Liver (tissue), 9 donors: ENCODE results near the gene SLC30A1. TPM values are rescaled to one million over a fixed set of nuclear protein-coding genes. Genes with fewer than 3 reads are reported as not detected.
A peak's percentile ranks its signal among the peaks of the same experiment; 100 is the strongest.

Experiments
- DNase-seq: peaks from one replicate; pipeline ENCODE4 v3.0.0-alpha.2; 2017; ENCODE audit warnings: low spot score
- H3K27ac ChIP-seq, 2 donors: one replicate each; pipeline ENCODE4 v1.7.0; 2013; ENCODE audit warnings: inconsistent platforms in 2 of 2, low read length in 2 of 2, control low read depth in 1 of 2, low read depth in 1 of 2, mild to moderate bottlenecking in 1 of 2
- H3K27me3 ChIP-seq, 4 donors: one replicate each; pipeline versions ENCODE4 v1.6.1 to v1.7.0; 2013; ENCODE audit warnings: low read length in 3 of 4, inconsistent platforms in 1 of 4, mild to moderate bottlenecking in 1 of 4, moderate library complexity in 1 of 4; ENCODE audit not compliant: control insufficient read depth in 4 of 4, insufficient read depth in 4 of 4
- H3K36me3 ChIP-seq, 4 donors: one replicate each; pipeline versions ENCODE4 v1.6.1 to v1.7.0; 2013; ENCODE audit warnings: low read length in 3 of 4, mild to moderate bottlenecking in 3 of 4, low read depth in 1 of 4, moderate library complexity in 1 of 4; ENCODE audit not compliant: control insufficient read depth in 4 of 4, insufficient read depth in 3 of 4
- H3K4me1 ChIP-seq, 4 donors: one replicate each; pipeline versions ENCODE4 v1.6.1 to v1.7.0; 2013; ENCODE audit warnings: low read length in 3 of 4, mild to moderate bottlenecking in 3 of 4, moderate library complexity in 1 of 4; ENCODE audit not compliant: control insufficient read depth in 4 of 4, insufficient read depth in 4 of 4
- H3K4me3 ChIP-seq, 3 donors: one replicate each; pipeline versions ENCODE4 v1.6.1 to v1.7.0; 2013; ENCODE audit warnings: low read length in 3 of 3, control low read depth in 1 of 3, low read depth in 1 of 3, mild to moderate bottlenecking in 1 of 3
- H3K9ac ChIP-seq, 2 donors: one replicate each; pipeline ENCODE4 v1.7.0; 2013; ENCODE audit warnings: low read length in 2 of 2, mild to moderate bottlenecking in 2 of 2, moderate library complexity in 2 of 2, control low read depth in 1 of 2, low read depth in 1 of 2
- H3K9me3 ChIP-seq, 4 donors: one replicate each; pipeline versions ENCODE4 v1.6.1 to v1.7.0; 2013; ENCODE audit warnings: low read length in 3 of 4; ENCODE audit not compliant: control insufficient read depth in 4 of 4
- CTCF ChIP-seq: fragments of 150-350 bp; IDR thresholded peaks from 2 replicates; pipeline ENCODE4 v1.5.1; 2017; ENCODE audit warnings: improper control_type of control experiment, low read depth, low read length; ENCODE audit not compliant: missing input control
- EGR1 ChIP-seq, 2 donors: IDR thresholded peaks; 2 replicates each; pipeline ENCODE4 v1.6.1; 2016 to 2018; ENCODE audit warnings: antibody characterized with exemption in 2 of 2, low read depth in 2 of 2
- FOXA1 ChIP-seq: IDR thresholded peaks from 2 replicates; pipeline ENCODE4 v1.6.1; 2016; ENCODE audit warnings: antibody characterized with exemption
- FOXA2 ChIP-seq: IDR thresholded peaks from 2 replicates; pipeline ENCODE4 v1.6.1; 2016; ENCODE audit warnings: antibody characterized with exemption
- GABPA ChIP-seq, 2 donors: IDR thresholded peaks in 1 of 2; conservative IDR thresholded peaks in 1 of 2; 2 replicates each; pipeline ENCODE4 v1.6.1; 2016; ENCODE audit warnings: antibody characterized with exemption in 2 of 2, mild to moderate bottlenecking in 1 of 2, moderate library complexity in 1 of 2
- HNF4A ChIP-seq, 2 donors: conservative IDR thresholded peaks; 2 replicates each; pipeline ENCODE4 v1.6.1; 2016; ENCODE audit warnings: antibody characterized with exemption in 2 of 2, mild to moderate bottlenecking in 2 of 2
- HNF4G ChIP-seq: IDR thresholded peaks from 2 replicates; pipeline ENCODE4 v1.6.1; 2016; ENCODE audit warnings: antibody characterized with exemption
- JUND ChIP-seq, 2 donors: IDR thresholded peaks; 2 replicates each; pipeline ENCODE4 v1.6.1; 2016; ENCODE audit warnings: antibody characterized with exemption in 2 of 2
- NR2F2 ChIP-seq: IDR thresholded peaks from 2 replicates; pipeline ENCODE4 v1.6.1; 2016; ENCODE audit warnings: antibody characterized with exemption
- RAD21 ChIP-seq, 2 donors: IDR thresholded peaks; 2 replicates each; pipeline ENCODE4 v1.6.1; 2016; ENCODE audit warnings: antibody characterized with exemption in 2 of 2, mild to moderate bottlenecking in 2 of 2
- REST ChIP-seq: IDR thresholded peaks from 2 replicates; pipeline ENCODE4 v1.6.1; 2016; ENCODE audit warnings: antibody characterized with exemption, mild to moderate bottlenecking
- RXRA ChIP-seq, 2 donors: IDR thresholded peaks; 2 replicates each; pipeline ENCODE4 v1.6.1; 2017 to 2018; ENCODE audit warnings: antibody characterized with exemption in 2 of 2, mild to moderate bottlenecking in 1 of 2
- SP1 ChIP-seq: IDR thresholded peaks from 2 replicates; pipeline ENCODE4 v1.6.1; 2018; ENCODE audit warnings: antibody characterized with exemption, mild to moderate bottlenecking
- TAF1 ChIP-seq: conservative IDR thresholded peaks from 2 replicates; pipeline ENCODE4 v1.6.1; 2016; ENCODE audit warnings: antibody characterized with exemption, mild to moderate bottlenecking
- YY1 ChIP-seq: IDR thresholded peaks from 2 replicates; pipeline ENCODE4 v1.6.1; 2016; ENCODE audit warnings: antibody characterized with exemption, mild to moderate bottlenecking
- ZBTB33 ChIP-seq: IDR thresholded peaks from 2 replicates; pipeline ENCODE4 v1.6.1; 2016; ENCODE audit warnings: antibody characterized with exemption
- WGBS: extraction: QIAGEN DNeasy Blood & Tissue Kit; methylation state at CpG from one replicate; pipeline ENCODE4 v1.1.7; 2013; 5-methylcytosine and 5-hydroxymethylcytosine counted together
- polyA plus RNA-seq, 2 donors: library from polyadenylated mRNA; stranded (reverse) in 1 of 2; unstranded in 1 of 2; fragments of 200-250 nt in 1 of 2; fragments of >200 nt in 1 of 2; fragmentation: Nextera tagmentation in 1 of 2; extraction: Ambion mirVana in 1 of 2; gene quantifications; one replicate each; pipeline versions ENCODE4 v1.2.1 to v1.2.3, GENCODE V29; 2013 to 2015
- total RNA-seq, 2 donors: library from RNA; depleted of rRNA; stranded (reverse); fragments of >200 nt; gene quantifications; one replicate each; pipeline ENCODE4 v1.2.3, GENCODE V29; 2014
- TF ChIP-seq, protein P1 (sequence below): IDR thresholded peaks from 2 replicates; pipeline ENCODE4 v1.6.1; 2016; ENCODE audit warnings: antibody characterized with exemption
- TF ChIP-seq, protein P2 (sequence below): IDR thresholded peaks from 2 replicates; pipeline ENCODE4 v1.6.1; 2016; ENCODE audit warnings: antibody characterized with exemption
- donor health status: healthy.
- donor health status: healthy.
- donor health status: healthy.
- donor health status: healthy.
- donor health status: healthy.

SLC30A1 gene
- total and polyA plus RNA-seq, 4 donors: 14.9 to 83.3 (median 39.4) TPM

- peak overlapping the region; percentile 1 to 50 for H3K27ac ChIP-seq
- no peaks in the 10 kb centered on the region for H3K9me3 ChIP-seq
- peak overlapping the region in 1 of 3 donors; percentile 97 for H3K4me3 ChIP-seq
- peaks cover 0 to 26% (median 13%) of the 10 kb centered on the region in 4 donors for H3K36me3 ChIP-seq
- no peaks in the 10 kb centered on the region for H3K27me3 ChIP-seq
- peak overlapping the region; percentile 14 to 87 for H3K9ac ChIP-seq
- DNase-seq: no peak
- TF ChIP-seq CTCF (no peak), EGR1 (IDR thresholded peaks at IDR 0.05; ENCODE audit: low read depth in 2 of 2) (no peak), HNF4G (no peak), RAD21 (IDR thresholded peaks at IDR 0.05) (no peak), FOXA2 (no peak), FOXA1 (no peak), JUND (IDR thresholded peaks at IDR 0.05) (peak in 1 of 2 donors; percentile 40), REST (no peak)
- H3K4me1 ChIP-seq: peaks cover 0 to 38% (median 26%) of the 10 kb centered on the region in 4 donors
These were observed 4.3 kb downstream of the SLC30A1 start for GRCh38 chr1:211574705-211575104.

- Histone ChIP-seq H3K4me1 (peaks cover 0 to 36% (median 26%) of the 10 kb centered on the region in 4 donors), H3K9me3 (no peaks in the 10 kb centered on the region), H3K9ac (no peak overlapping the region), H3K36me3 (peaks cover 0 to 26% (median 13%) of the 10 kb centered on the region in 4 donors), H3K4me3 (no peak overlapping the region), H3K27ac (no peak overlapping the region), H3K27me3 (no peaks in the 10 kb centered on the region)
- WGBS: 62% methylated on average over 2 of the region's 2 CpGs
- TF ChIP-seq, protein P1, sequence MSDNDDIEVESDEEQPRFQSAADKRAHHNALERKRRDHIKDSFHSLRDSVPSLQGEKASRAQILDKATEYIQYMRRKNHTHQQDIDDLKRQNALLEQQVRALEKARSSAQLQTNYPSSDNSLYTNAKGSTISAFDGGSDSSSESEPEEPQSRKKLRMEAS: no peak
- TF ChIP-seq, protein P2, sequence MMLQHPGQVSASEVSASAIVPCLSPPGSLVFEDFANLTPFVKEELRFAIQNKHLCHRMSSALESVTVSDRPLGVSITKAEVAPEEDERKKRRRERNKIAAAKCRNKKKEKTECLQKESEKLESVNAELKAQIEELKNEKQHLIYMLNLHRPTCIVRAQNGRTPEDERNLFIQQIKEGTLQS: no peak
- TF ChIP-seq GABPA (IDR thresholded peaks at IDR 0.05 in 1 of 2, conservative IDR thresholded peaks at IDR 0.05 in 1 of 2): no peak
- TF ChIP-seq HNF4G: no peak
- TF ChIP-seq CTCF: no peak
- no peak for TF ChIP-seq SP1
- TF ChIP-seq RAD21 (IDR thresholded peaks at IDR 0.05): no peak
- TF ChIP-seq HNF4A (conservative IDR thresholded peaks at IDR 0.05): no peak
- no peak for TF ChIP-seq TAF1
- no peak for TF ChIP-seq NR2F2
- no peak for TF ChIP-seq FOXA2
- TF ChIP-seq YY1: no peak
- TF ChIP-seq REST: no peak
- no peak for TF ChIP-seq RXRA (IDR thresholded peaks at IDR 0.05)
- TF ChIP-seq ZBTB33: no peak
- no peak for TF ChIP-seq JUND (IDR thresholded peaks at IDR 0.05)
- no peak for TF ChIP-seq FOXA1
- no peak for TF ChIP-seq EGR1 (IDR thresholded peaks at IDR 0.05; ENCODE audit: low read depth in 2 of 2)
- no peak for DNase-seq
These were observed 7.0 kb downstream of the SLC30A1 start for GRCh38 chr1:211571998-211572397.
